ENCODE results near the gene UGT2A3.

DNA sequence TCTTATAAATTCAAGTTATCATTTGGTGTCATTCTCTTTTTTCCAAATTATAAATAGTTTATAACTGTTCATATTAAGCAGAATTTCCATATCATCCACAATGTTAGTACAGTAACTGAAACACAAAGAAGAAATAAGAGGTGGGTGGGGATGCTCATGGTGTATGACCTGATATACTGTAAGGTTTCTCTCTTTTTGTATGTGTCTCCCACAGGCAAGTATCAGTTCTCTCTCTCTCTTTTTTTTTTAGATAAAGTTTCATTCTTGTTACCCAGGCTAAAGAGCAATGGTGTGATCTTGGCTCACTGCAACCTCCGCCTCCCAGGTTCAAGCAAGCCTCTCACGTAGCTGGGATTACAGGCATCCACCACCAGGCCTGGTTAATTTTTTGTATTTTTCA, 43.7 kb upstream of the UGT2A3 start:
- TF ChIP-seq POLR2A (IDR thresholded peaks at IDR 0.05) = no peak
- TF ChIP-seq, protein P1, sequence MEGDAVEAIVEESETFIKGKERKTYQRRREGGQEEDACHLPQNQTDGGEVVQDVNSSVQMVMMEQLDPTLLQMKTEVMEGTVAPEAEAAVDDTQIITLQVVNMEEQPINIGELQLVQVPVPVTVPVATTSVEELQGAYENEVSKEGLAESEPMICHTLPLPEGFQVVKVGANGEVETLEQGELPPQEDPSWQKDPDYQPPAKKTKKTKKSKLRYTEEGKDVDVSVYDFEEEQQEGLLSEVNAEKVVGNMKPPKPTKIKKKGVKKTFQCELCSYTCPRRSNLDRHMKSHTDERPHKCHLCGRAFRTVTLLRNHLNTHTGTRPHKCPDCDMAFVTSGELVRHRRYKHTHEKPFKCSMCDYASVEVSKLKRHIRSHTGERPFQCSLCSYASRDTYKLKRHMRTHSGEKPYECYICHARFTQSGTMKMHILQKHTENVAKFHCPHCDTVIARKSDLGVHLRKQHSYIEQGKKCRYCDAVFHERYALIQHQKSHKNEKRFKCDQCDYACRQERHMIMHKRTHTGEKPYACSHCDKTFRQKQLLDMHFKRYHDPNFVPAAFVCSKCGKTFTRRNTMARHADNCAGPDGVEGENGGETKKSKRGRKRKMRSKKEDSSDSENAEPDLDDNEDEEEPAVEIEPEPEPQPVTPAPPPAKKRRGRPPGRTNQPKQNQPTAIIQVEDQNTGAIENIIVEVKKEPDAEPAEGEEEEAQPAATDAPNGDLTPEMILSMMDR (IDR thresholded peaks at IDR 0.05) = no peak
